C4-2B (cell line): ENCODE measurements around the gene CDC14B.

Experiments used
- CTCF ChIP-seq: fragments of 450-650 bp; conservative IDR thresholded peaks from 2 replicates; pipeline ENCODE4 v1.5.1; 2017; ENCODE audit warnings: mild to moderate bottlenecking
- ZFX ChIP-seq: fragments of 450-650 bp; IDR thresholded peaks from 2 replicates; pipeline ENCODE4 v1.6.1; 2017

- TF ChIP-seq CTCF (no peak), ZFX (no peak)
These were observed 160.2 kb downstream of the CDC14B start for GRCh38 chr9:96459268-96460007.
